IMR-90 (cell line): Measurements from ENCODE around the gene CEACAM16. TPM values are rescaled to one million over a fixed set of nuclear protein-coding genes. Genes with fewer than 3 reads are reported as not detected.

Experiments used
- ATAC-seq: fragments of 200-7000 bp; cut with Tn5 transposase; 2 replicates; pipeline ENCODE4 v1.9.1; 2020; ENCODE audit warnings: low read depth, mild to moderate bottlenecking, moderate library complexity
- BruUV-seq: library from RNA; stranded (reverse); fragments of 400-500 nt; replicated peaks from 2 replicates; lab custom pipeline; 2021; lab: Mats Ljungman, UMichigan
- CTCF ChIA-PET: fragments of 300-600 bp; formaldehyde crosslinking; extraction: SDS; loops from one replicate; lab custom pipeline; 2021; ENCODE audit warnings: antibody characterized with exemption; lab: Yijun Ruan, JAX
- POLR2A ChIA-PET: fragments of 300-600 bp; sonication (Branson Sonifier 250); formaldehyde crosslinking; loops from one replicate; lab custom pipeline; 2022; ENCODE audit warnings: antibody characterized with exemption; ENCODE audit not compliant: unreplicated experiment; lab: Charles Lee
- DNase-seq: peaks from one replicate; pipeline ENCODE4 v3.0.0; 2013
- H2AFZ ChIP-seq: replicated peaks from 2 replicates; pipeline ENCODE3; 2013; ENCODE audit warnings: low read length, mild to moderate bottlenecking; ENCODE audit not compliant: poor library complexity
- H2AK5ac ChIP-seq: 2 replicates; pipeline ENCODE4 v1.6.1; 2013; ENCODE audit warnings: low read depth, low read length, inconsistent platforms
- H2AK9ac ChIP-seq: replicated peaks from 2 replicates; pipeline ENCODE3; 2013; ENCODE audit warnings: mild to moderate bottlenecking, low read depth, low read length, moderate library complexity; ENCODE audit not compliant: poor library complexity
- H2BK120ac ChIP-seq: 2 replicates; pipeline ENCODE4 v1.6.1; 2013; ENCODE audit warnings: low read depth, low read length, inconsistent platforms
- H2BK15ac ChIP-seq: 3 replicates; pipeline ENCODE4 v1.6.1; 2013; ENCODE audit warnings: low read depth, low read length, inconsistent platforms
- H2BK20ac ChIP-seq: 2 replicates; pipeline ENCODE4 v1.6.1; 2013; ENCODE audit warnings: low read depth, mild to moderate bottlenecking, inconsistent platforms, low read length, moderate library complexity
- H2BK5ac ChIP-seq: 2 replicates; pipeline ENCODE4 v1.6.1; 2013; ENCODE audit warnings: mild to moderate bottlenecking, low read depth, low read length, inconsistent platforms; ENCODE audit not compliant: poor library complexity, severe bottlenecking
- H3K14ac ChIP-seq: replicated peaks from 2 replicates; pipeline ENCODE4 v1.6.1; 2013; ENCODE audit warnings: low read depth, low read length, inconsistent platforms
- H3K18ac ChIP-seq: 2 replicates; pipeline ENCODE4 v1.6.1; 2013; ENCODE audit warnings: low read depth, low read length, control low read depth
- H3K23ac ChIP-seq: 2 replicates; pipeline ENCODE4 v1.6.1; 2013; ENCODE audit warnings: low read depth, low read length, inconsistent platforms
- H3K27ac ChIP-seq: 2 replicates; pipeline ENCODE4 v1.5.1; 2013; ENCODE audit warnings: mild to moderate bottlenecking, control low read depth, low read length; ENCODE audit not compliant: insufficient read depth
- H3K27me3 ChIP-seq: 2 replicates; pipeline ENCODE4 v1.6.1; 2013; ENCODE audit warnings: low read length; ENCODE audit not compliant: control insufficient read depth, insufficient read depth
- H3K36me3 ChIP-seq: 2 replicates; pipeline ENCODE4 v1.6.1; 2013; ENCODE audit warnings: low read length, mixed read lengths; ENCODE audit not compliant: control insufficient read depth, insufficient read depth
- H3K4ac ChIP-seq: 2 replicates; pipeline ENCODE4 v1.6.1; 2013; ENCODE audit warnings: low read depth, low read length, inconsistent platforms
- H3K4me1 ChIP-seq: 2 replicates; pipeline ENCODE4 v1.6.1; 2013; ENCODE audit warnings: low read length, mixed read lengths; ENCODE audit not compliant: control insufficient read depth, insufficient read depth
- H3K4me2 ChIP-seq: 2 replicates; pipeline ENCODE4 v1.6.1; 2013; ENCODE audit warnings: low read depth, mild to moderate bottlenecking, control low read depth, low read length, moderate library complexity
- H3K4me3 ChIP-seq: 2 replicates; pipeline ENCODE4 v1.5.1; 2013; ENCODE audit warnings: low read depth, mild to moderate bottlenecking, control low read depth, low read length, moderate library complexity; ENCODE audit not compliant: insufficient read depth
- H3K56ac ChIP-seq: 2 replicates; pipeline ENCODE4 v1.6.1; 2013; ENCODE audit warnings: low read length, inconsistent platforms; ENCODE audit not compliant: insufficient read depth; ENCODE audit errors: extremely low read depth
- H3K79me1 ChIP-seq, 2 experiments: 2 replicates each; pipeline ENCODE4 v1.6.1; 2013; ENCODE audit warnings: low read length in 2 of 2, inconsistent platforms in 1 of 2, low read depth in 1 of 2
- H3K9ac ChIP-seq: 2 replicates; pipeline ENCODE4 v1.6.1; 2013; ENCODE audit warnings: low read depth, low read length, control low read depth
- H3K9me1 ChIP-seq: 2 replicates; pipeline ENCODE4 v1.6.1; 2013; ENCODE audit warnings: low read length, inconsistent platforms; ENCODE audit not compliant: insufficient read depth
- H3K9me3 ChIP-seq: 2 replicates; pipeline ENCODE4 v1.6.1; 2013; ENCODE audit warnings: low read length; ENCODE audit not compliant: control insufficient read depth, insufficient read depth
- H4K20me1 ChIP-seq: 2 replicates; pipeline ENCODE4 v1.6.1; 2013; ENCODE audit warnings: low read length, inconsistent platforms; ENCODE audit not compliant: insufficient read depth
- H4K5ac ChIP-seq: 2 replicates; pipeline ENCODE4 v1.6.1; 2013; ENCODE audit warnings: mild to moderate bottlenecking, low read depth, low read length, control low read depth
- H4K8ac ChIP-seq, 2 experiments: 2 replicates each; pipeline ENCODE4 v1.6.1; 2013; ENCODE audit warnings: low read depth in 2 of 2, low read length in 2 of 2, control low read depth in 1 of 2, inconsistent platforms in 1 of 2
- H4K91ac ChIP-seq: 2 replicates; pipeline ENCODE4 v1.6.1; 2013; ENCODE audit warnings: low read depth, low read length, inconsistent platforms; ENCODE audit not compliant: insufficient read depth
- BHLHE40 ChIP-seq: fragments of 150-350 bp; IDR thresholded peaks from 2 replicates; pipeline ENCODE4 v1.6.1; 2016; ENCODE audit warnings: mild to moderate bottlenecking, low read depth, low read length
- CEBPB ChIP-seq: IDR thresholded peaks from 2 replicates; pipeline ENCODE4 v1.6.1; 2012; ENCODE audit warnings: low read depth, low read length, improper control_type of control experiment
- CHD1 ChIP-seq: IDR thresholded peaks from 2 replicates; pipeline ENCODE4 v1.6.1; 2012; ENCODE audit warnings: low read depth, low read length, improper control_type of control experiment
- CTCF ChIP-seq: conservative IDR thresholded peaks from 2 replicates; pipeline ENCODE4 v1.5.1; 2012; ENCODE audit warnings: mild to moderate bottlenecking, low read depth, low read length, improper control_type of control experiment
- ELK1 ChIP-seq: fragments of 150-350 bp; IDR thresholded peaks from 2 replicates; pipeline ENCODE4 v1.6.1; 2016; ENCODE audit warnings: low read depth, mild to moderate bottlenecking, low read length, moderate library complexity, borderline replicate concordance
- FOS ChIP-seq: fragments of 150-350 bp; IDR thresholded peaks from 2 replicates; pipeline ENCODE4 v1.6.1; 2016; ENCODE audit warnings: low read depth, low read length
- MAFK ChIP-seq: IDR thresholded peaks from 2 replicates; pipeline ENCODE4 v1.6.1; 2012; ENCODE audit warnings: low read depth, low read length, improper control_type of control experiment
- MAZ ChIP-seq: IDR thresholded peaks from 2 replicates; pipeline ENCODE4 v1.6.1; 2012; ENCODE audit warnings: low read depth, mild to moderate bottlenecking, low read length, improper control_type of control experiment, moderate library complexity, borderline replicate concordance
- MXI1 ChIP-seq: IDR thresholded peaks from 2 replicates; pipeline ENCODE4 v1.6.1; 2012; ENCODE audit warnings: low read depth, mild to moderate bottlenecking, low read length, moderate library complexity, borderline replicate concordance
- POLR2A ChIP-seq: IDR thresholded peaks from 2 replicates; pipeline ENCODE4 v1.6.1; 2012; ENCODE audit warnings: mild to moderate bottlenecking, low read depth, low read length
- RAD21 ChIP-seq: IDR thresholded peaks from 2 replicates; pipeline ENCODE4 v1.6.1; 2012; ENCODE audit warnings: low read length, improper control_type of control experiment
- RCOR1 ChIP-seq: IDR thresholded peaks from 2 replicates; pipeline ENCODE4 v1.6.1; 2012; ENCODE audit warnings: mild to moderate bottlenecking, low read length, improper control_type of control experiment; ENCODE audit not compliant: insufficient replicate concordance
- RFX5 ChIP-seq: IDR thresholded peaks from 2 replicates; pipeline ENCODE4 v1.8.0; 2012; ENCODE audit warnings: low read depth, mild to moderate bottlenecking, low read length, moderate library complexity
- SMC3 ChIP-seq: fragments of 150-350 bp; IDR thresholded peaks from 2 replicates; pipeline ENCODE4 v1.6.1; 2016; ENCODE audit warnings: low read depth, mild to moderate bottlenecking, antibody characterized with exemption, low read length, moderate library complexity
- USF2 ChIP-seq: fragments of 150-350 bp; IDR thresholded peaks from 2 replicates; pipeline ENCODE4 v1.6.1; 2017; ENCODE audit warnings: mild to moderate bottlenecking, antibody characterized with exemption, low read length, low read depth
- WGBS, 2 experiments: methylation state at CpG; one replicate each; pipeline versions ENCODE4 v1.1.5 to v1.1.7; 2013; ENCODE audit warnings: missing lambda C conversion rate in 2 of 2; ENCODE audit not compliant: insufficient read length in 1 of 2; ENCODE audit errors: extremely low coverage in 2 of 2; 5-methylcytosine and 5-hydroxymethylcytosine counted together
- dilution Hi-C: fragments of 300-500 bp; cut with HindIII; formaldehyde crosslinking; loops from one replicate; pipeline ENCODE4 v1.14.3; 2018; ENCODE audit warnings: low sequenced_read_pairs; ENCODE audit not compliant: unreplicated experiment
- in situ Hi-C: fragments of 300-500 bp; cut with MboI; formaldehyde crosslinking; loops from 3 replicates; pipeline ENCODE4 v1.14.3; 2019; ENCODE audit warnings: low sequenced_read_pairs, inconsistent platforms, mixed read lengths
- intact Hi-C: fragments of 100-400 bp; cut with micrococcal nuclease; formaldehyde crosslinking; loops from 2 replicates; pipeline ENCODE4 v1.10.0; 2022
- polyA plus RNA-seq, 3 experiments: library from polyadenylated mRNA; depleted of rRNA; stranded (reverse); fragments of >200 nt; gene quantifications; 2 replicates each; pipeline ENCODE4 v1.2.3, GENCODE V29; 2012; ENCODE audit warnings: low replicate concordance in 1 of 3
- total RNA-seq: library from RNA; depleted of rRNA; stranded (reverse); fragments of >200 nt; gene quantifications from 2 replicates; pipeline ENCODE4 v1.2.3, GENCODE V29; 2012

CEACAM16 gene
- total and polyA plus RNA-seq, 2 of the 4 experiments (the other 2 are of a cell fraction) = not detected

GRCh38 chr19:44745887-44746600, 47.1 kb downstream of the CEACAM16 start:
- ATAC-seq (no peak), DNase-seq (no peak)
- peak overlapping the region; percentile 91 for H4K91ac ChIP-seq
- H3K9me3 ChIP-seq = no peaks in the 10 kb centered on the region
- peak overlapping the region; percentile 37 for H4K5ac ChIP-seq
- peak overlapping the region; percentile 93 for H2BK20ac ChIP-seq
- no peak overlapping the region for H3K56ac ChIP-seq
- dilution Hi-C loops (no loop called here), intact Hi-C loops (no loop called here), in situ Hi-C loops (no loop called here)
- no peaks in the 10 kb centered on the region for H3K27me3 ChIP-seq
- H3K4me3 ChIP-seq = no peak overlapping the region
- peak overlapping the region; percentile 78 for H3K18ac ChIP-seq
- peak overlapping the region; percentile 50 for H2BK5ac ChIP-seq
- peak overlapping the region; percentile 13 to 85 for H4K8ac ChIP-seq
- no peak overlapping the region for H2AFZ ChIP-seq
- H2BK15ac ChIP-seq = peak overlapping the region; percentile 98
- peaks cover 5 to 38% of the 10 kb centered on the region in 2 experiments; a peak in 3 of 4 replicates for H3K79me1 ChIP-seq
- H2BK120ac ChIP-seq = peak overlapping the region; percentile 96
- peak overlapping the region; percentile 98 for H3K4ac ChIP-seq
- H3K14ac ChIP-seq = peak overlapping the region; percentile 91
- ChIA-PET CTCF (interaction anchor here (1.4 kb wide), 1 partner anchor 22 kb away, joined by 7 read pairs; no protein-coding TSS in a partner anchor), POLR2A (no interaction called here)
- H4K20me1 ChIP-seq = peaks cover 16% of the 10 kb centered on the region
- WGBS, 2 experiments = 78% methylated on average over 4 of the region's 4 CpGs; no CpG with 5 or more reads in 1 of the 2 experiments
- peak overlapping the region; percentile 92 for H2AK9ac ChIP-seq
- BruUV-seq = no TSS peak
- H3K4me2 ChIP-seq = no peak overlapping the region
- H3K4me1 ChIP-seq = peaks cover 32% of the 10 kb centered on the region
- peak overlapping the region; percentile 61 for H3K27ac ChIP-seq
- peaks cover 17% of the 10 kb centered on the region for H3K9me1 ChIP-seq
- H3K9ac ChIP-seq = peak overlapping the region; percentile 43; the same call in 1 of the 2 replicates
- peaks cover 9% of the 10 kb centered on the region for H3K36me3 ChIP-seq
- H2AK5ac ChIP-seq = peak overlapping the region; percentile 94
- peak overlapping the region; percentile 81; the same call in 1 of the 2 replicates for H3K23ac ChIP-seq
- no peak for TF ChIP-seq SMC3
- TF ChIP-seq FOS = no peak
- TF ChIP-seq RAD21 = no peak
- no peak for TF ChIP-seq MXI1
- TF ChIP-seq MAFK = no peak
- TF ChIP-seq POLR2A = no peak
- no peak for TF ChIP-seq BHLHE40
- no peak for TF ChIP-seq RFX5
- TF ChIP-seq USF2 = no peak
- no peak for TF ChIP-seq MAZ
- TF ChIP-seq ELK1 = no peak
- no peak for TF ChIP-seq CHD1
- no peak for TF ChIP-seq RCOR1
- TF ChIP-seq CEBPB = no peak
- TF ChIP-seq CTCF = no peak
